Gastroesophageal sphincter (tissue), 3 donors: ENCODE results near the gene SLC35F5.
"Not testable (repeated sequence)": the region's sequence is repeated elsewhere in the genome, so short reads cannot be mapped to it uniquely, and the experiment has no call there.

Experiments
- EP300 ChIP-seq: sonication (generic); formaldehyde crosslinking; IDR thresholded peaks from one replicate; pipeline ENCODE4 v1.6.1; 2017; ENCODE audit warnings: antibody characterized with exemption, mild to moderate bottlenecking
- POLR2A ChIP-seq, 2 donors: fragments of 450-650 bp; IDR thresholded peaks; one replicate each; pipeline ENCODE4 v1.6.1; 2017; ENCODE audit warnings: antibody characterized with exemption in 2 of 2, mild to moderate bottlenecking in 2 of 2, moderate library complexity in 1 of 2
- POLR2AphosphoS5 ChIP-seq: sonication (generic); formaldehyde crosslinking; IDR thresholded peaks from one replicate; pipeline ENCODE4 v1.6.1; 2017; ENCODE audit warnings: antibody characterized with exemption
- TF ChIP-seq, protein P1 (sequence below), 4 experiments: fragments of 200-600 bp in 2 of 4; fragments of 450-650 bp in 2 of 4; sonication (generic) in 1 of 4; IDR thresholded peaks; one replicate each; pipeline ENCODE4 v1.5.1; 2017 to 2019; ENCODE audit warnings: antibody characterized with exemption in 4 of 4, mild to moderate bottlenecking in 2 of 4, moderate library complexity in 2 of 4

DNA sequence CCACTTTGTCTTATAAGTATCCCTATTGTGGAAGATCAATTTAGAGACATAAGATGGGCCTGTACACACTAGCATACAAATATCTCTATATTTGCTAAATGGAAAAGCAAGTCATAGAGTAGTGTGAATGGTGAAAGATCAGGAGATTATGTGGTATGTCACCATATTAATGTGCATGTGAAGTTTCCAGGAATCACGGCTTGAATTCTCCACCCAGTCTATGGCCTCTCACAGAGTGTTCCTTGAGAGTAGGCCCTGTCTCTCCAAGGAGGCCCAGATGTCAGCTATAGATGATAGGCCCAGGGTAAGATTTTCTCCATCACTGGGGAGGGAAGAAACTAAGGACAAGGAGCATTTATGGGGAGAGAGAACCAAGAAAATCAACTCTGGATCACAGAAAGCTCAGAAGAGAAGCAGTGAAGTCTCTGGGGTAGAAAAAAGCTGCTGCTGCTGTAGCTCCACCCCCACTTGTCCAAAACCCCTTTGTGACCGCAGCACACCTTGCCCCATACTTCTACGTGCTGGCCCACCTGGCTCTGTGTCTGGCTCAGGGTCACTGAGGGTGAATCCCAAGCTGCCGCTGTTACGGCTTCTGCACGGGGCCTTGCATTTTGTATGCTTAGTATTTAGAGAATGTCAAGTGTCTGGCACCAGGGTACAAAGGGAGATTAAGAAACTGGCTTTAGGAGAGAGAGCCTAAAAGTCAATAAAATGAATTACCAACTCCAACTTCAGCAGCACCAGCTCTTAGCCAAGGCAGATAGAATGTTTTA is 91.5 kb downstream of the SLC35F5 start:
- TF ChIP-seq, protein P1, sequence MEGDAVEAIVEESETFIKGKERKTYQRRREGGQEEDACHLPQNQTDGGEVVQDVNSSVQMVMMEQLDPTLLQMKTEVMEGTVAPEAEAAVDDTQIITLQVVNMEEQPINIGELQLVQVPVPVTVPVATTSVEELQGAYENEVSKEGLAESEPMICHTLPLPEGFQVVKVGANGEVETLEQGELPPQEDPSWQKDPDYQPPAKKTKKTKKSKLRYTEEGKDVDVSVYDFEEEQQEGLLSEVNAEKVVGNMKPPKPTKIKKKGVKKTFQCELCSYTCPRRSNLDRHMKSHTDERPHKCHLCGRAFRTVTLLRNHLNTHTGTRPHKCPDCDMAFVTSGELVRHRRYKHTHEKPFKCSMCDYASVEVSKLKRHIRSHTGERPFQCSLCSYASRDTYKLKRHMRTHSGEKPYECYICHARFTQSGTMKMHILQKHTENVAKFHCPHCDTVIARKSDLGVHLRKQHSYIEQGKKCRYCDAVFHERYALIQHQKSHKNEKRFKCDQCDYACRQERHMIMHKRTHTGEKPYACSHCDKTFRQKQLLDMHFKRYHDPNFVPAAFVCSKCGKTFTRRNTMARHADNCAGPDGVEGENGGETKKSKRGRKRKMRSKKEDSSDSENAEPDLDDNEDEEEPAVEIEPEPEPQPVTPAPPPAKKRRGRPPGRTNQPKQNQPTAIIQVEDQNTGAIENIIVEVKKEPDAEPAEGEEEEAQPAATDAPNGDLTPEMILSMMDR (IDR thresholded peaks at IDR 0.05) = not testable (repeated sequence)
- TF ChIP-seq EP300; POLR2AphosphoS5; POLR2A (IDR thresholded peaks at IDR 0.05): not testable (repeated sequence)
